Activated B cell treated with CpG ODN at 0.5 μM for 24 hours (primary cell): ENCODE data around the gene TEF. TPM values are rescaled to one million over a fixed set of nuclear protein-coding genes. Genes with fewer than 3 reads are reported as not detected.

Source experiments
- ATAC-seq: fragments of 200-7000 bp; cut with Tn5 transposase; one replicate; pipeline ENCODE4 v1.10.0; 2021; ENCODE audit warnings: low read depth, mild to moderate bottlenecking, moderate library complexity
- CTCF ChIA-PET: fragments of 350-600 bp; sonication (Branson Sonifier 250); formaldehyde crosslinking; loops from one replicate; lab custom pipeline; 2021; ENCODE audit warnings: antibody characterized with exemption; lab: Charles Lee
- POLR2A ChIA-PET: fragments of 350-600 bp; sonication (Branson Sonifier 250); formaldehyde crosslinking; loops from one replicate; lab custom pipeline; 2021; ENCODE audit warnings: antibody characterized with exemption; lab: Charles Lee
- DNase-seq: peaks from one replicate; pipeline ENCODE4 v3.0.0; 2022
- H3K27ac Mint-ChIP-seq: one replicate; pipeline ENCODE4 v1.8.0; 2020; ENCODE audit warnings: mixed read lengths
- H3K27me3 Mint-ChIP-seq: one replicate; pipeline ENCODE4 v1.8.0; 2021; ENCODE audit warnings: mixed read lengths
- H3K36me3 Mint-ChIP-seq: one replicate; pipeline ENCODE4 v1.8.0; 2021; ENCODE audit warnings: low read depth, mixed read lengths
- H3K4me1 Mint-ChIP-seq: one replicate; pipeline ENCODE4 v1.8.0; 2021; ENCODE audit warnings: mixed read lengths
- H3K4me3 Mint-ChIP-seq: one replicate; pipeline ENCODE4 v1.8.0; 2020; ENCODE audit warnings: mild to moderate bottlenecking, mixed read lengths
- H3K9me3 Mint-ChIP-seq: one replicate; pipeline ENCODE4 v1.8.0; 2020; ENCODE audit warnings: mixed read lengths
- intact Hi-C: fragments of 100-400 bp; cut with micrococcal nuclease; formaldehyde crosslinking; loops from one replicate; pipeline ENCODE4 v1.15.1; 2024
- total RNA-seq: library from RNA; stranded (reverse); gene quantifications from 2 replicates; pipeline ENCODE4 v1.2.3, GENCODE V29; 2022
- TF ChIP-seq, protein P1 (sequence below): fragments of 200-600 bp; IDR thresholded peaks from one replicate; pipeline ENCODE4 v1.8.0; 2022; ENCODE audit warnings: antibody characterized with exemption, mild to moderate bottlenecking

The TEF gene
- total RNA-seq, 1 donor from 2014 or later: 5.2 TPM

DNA sequence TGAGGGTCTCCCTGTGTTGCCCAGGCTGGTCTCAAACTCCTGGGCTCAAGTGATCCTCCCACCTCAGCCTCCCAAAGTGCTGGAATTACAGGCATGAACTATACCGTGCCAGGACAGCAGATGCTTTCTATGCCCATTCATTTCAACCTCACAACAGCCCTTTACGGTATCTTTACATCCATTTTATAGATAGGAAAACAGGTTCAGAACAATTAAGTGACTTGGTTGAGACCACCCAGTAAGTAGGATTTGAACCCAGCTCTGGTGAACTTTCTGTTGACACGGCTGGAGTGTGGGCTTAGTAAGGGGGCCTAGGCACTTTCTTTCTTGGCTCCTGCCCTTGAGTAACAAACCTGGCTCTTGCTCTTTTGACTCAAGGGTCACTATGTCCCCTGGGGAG lies 25.7 kb downstream of the TEF start:
- intact Hi-C loops: no loop called here
- H3K4me1 Mint-ChIP-seq: peaks cover 53% of the 10 kb centered on the region
- no peak for DNase-seq
- ChIA-PET CTCF (interaction anchor here (1.5 to 6.5 kb wide), 4 partner anchors 39 to 120 kb away, joined by 3 to 91 read pairs (median 6); partner anchors contain the start of gene TOB2), POLR2A (interaction anchor here (0.6 to 0.7 kb wide), 2 partner anchors 126 to 182 kb away, joined by 4 to 9 read pairs; partner anchors contain the start of gene PMM1)
- no peaks in the 10 kb centered on the region for H3K27me3 Mint-ChIP-seq
- peak overlapping the region; percentile 35 for H3K4me3 Mint-ChIP-seq
- H3K36me3 Mint-ChIP-seq: no peaks in the 10 kb centered on the region
- H3K27ac Mint-ChIP-seq: peak overlapping the region; percentile 59
- ATAC-seq: no peak
- H3K9me3 Mint-ChIP-seq: no peaks in the 10 kb centered on the region
- TF ChIP-seq, protein P1, sequence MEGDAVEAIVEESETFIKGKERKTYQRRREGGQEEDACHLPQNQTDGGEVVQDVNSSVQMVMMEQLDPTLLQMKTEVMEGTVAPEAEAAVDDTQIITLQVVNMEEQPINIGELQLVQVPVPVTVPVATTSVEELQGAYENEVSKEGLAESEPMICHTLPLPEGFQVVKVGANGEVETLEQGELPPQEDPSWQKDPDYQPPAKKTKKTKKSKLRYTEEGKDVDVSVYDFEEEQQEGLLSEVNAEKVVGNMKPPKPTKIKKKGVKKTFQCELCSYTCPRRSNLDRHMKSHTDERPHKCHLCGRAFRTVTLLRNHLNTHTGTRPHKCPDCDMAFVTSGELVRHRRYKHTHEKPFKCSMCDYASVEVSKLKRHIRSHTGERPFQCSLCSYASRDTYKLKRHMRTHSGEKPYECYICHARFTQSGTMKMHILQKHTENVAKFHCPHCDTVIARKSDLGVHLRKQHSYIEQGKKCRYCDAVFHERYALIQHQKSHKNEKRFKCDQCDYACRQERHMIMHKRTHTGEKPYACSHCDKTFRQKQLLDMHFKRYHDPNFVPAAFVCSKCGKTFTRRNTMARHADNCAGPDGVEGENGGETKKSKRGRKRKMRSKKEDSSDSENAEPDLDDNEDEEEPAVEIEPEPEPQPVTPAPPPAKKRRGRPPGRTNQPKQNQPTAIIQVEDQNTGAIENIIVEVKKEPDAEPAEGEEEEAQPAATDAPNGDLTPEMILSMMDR: no peak

DNA sequence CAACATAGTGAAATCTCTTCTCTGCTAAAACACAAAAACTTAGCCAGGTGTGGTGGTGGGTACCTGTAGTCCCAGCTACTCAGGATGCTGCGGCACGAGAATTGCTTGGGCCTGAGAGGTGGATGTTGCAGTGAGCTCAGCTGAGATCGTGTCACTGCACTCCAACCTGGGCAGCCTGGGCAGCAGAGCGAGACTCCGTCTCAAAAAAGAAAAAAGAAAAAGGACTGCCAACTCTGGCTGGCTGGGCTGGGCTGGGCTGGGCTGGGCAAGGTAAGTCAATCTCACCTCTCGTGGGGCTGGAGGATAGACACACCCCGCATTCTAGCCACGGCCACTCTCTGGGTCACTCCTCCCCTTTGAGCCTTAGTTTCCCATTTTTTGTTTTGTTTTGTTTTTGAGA lies 26.9 kb downstream of the TEF start:
- H3K27me3 Mint-ChIP-seq: no peaks in the 10 kb centered on the region
- no peaks in the 10 kb centered on the region for H3K9me3 Mint-ChIP-seq
- DNase-seq: no peak
- peaks cover 3% of the 10 kb centered on the region for H3K36me3 Mint-ChIP-seq
- H3K27ac Mint-ChIP-seq: peak overlapping the region; percentile 53
- ATAC-seq: no peak
- CTCF ChIA-PET: interaction anchor here (1.6 to 1.9 kb wide), 2 partner anchors 109 to 118 kb away, joined by 5 to 6 read pairs; no protein-coding TSS in a partner anchor
- POLR2A ChIA-PET: interaction anchor here (0.6 to 2.4 kb wide), 9 partner anchors 10 to 118 kb away, joined by 3 to 9 read pairs (median 4); partner anchors contain the start of genes ACO2, PHF5A and TEF
- H3K4me3 Mint-ChIP-seq: no peak overlapping the region
- H3K4me1 Mint-ChIP-seq: peaks cover 60% of the 10 kb centered on the region
- TF ChIP-seq, protein P1: no peak
- intact Hi-C loops: no loop called here

DNA sequence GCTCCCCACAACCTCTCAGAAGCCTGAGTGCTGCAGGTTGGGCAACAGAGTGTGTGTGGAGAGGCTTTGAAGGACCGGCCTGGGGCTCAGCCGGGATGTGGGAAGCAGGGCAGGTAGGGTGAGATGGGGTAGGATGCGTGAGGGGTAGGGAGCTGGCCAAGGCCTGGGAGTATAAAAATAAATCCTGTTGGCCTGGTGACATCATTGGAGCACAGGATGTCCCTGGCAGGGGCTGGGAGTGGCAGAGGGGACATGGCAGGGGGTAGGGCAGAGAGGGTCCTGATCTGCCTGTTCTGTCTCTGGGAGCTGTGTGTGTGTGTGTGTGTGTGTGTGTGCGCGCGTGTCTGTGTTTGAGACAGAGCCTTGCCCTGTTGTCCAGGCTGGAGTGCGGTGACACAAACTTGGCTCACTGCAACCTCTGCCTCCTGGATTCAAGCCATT lies 28.6 kb downstream of the TEF start:
- no peaks in the 10 kb centered on the region for H3K9me3 Mint-ChIP-seq
- no peak overlapping the region for H3K4me3 Mint-ChIP-seq
- H3K36me3 Mint-ChIP-seq: peaks cover 7% of the 10 kb centered on the region
- intact Hi-C loops: no loop called here
- H3K27ac Mint-ChIP-seq: peak overlapping the region; percentile 68
- ATAC-seq (no peak), DNase-seq (no peak)
- TF ChIP-seq, protein P1: no peak
- H3K27me3 Mint-ChIP-seq: no peaks in the 10 kb centered on the region
- peaks cover 62% of the 10 kb centered on the region for H3K4me1 Mint-ChIP-seq
- ChIA-PET CTCF (interaction anchor here (0.8 to 1.3 kb wide), 3 partner anchors 91 to 117 kb away, joined by 3 to 5 read pairs (median 4); no protein-coding TSS in a partner anchor), POLR2A (interaction anchor here (1.1 to 2.4 kb wide), 2 partner anchors 68 to 91 kb away, joined by 9 to 13 read pairs; no protein-coding TSS in a partner anchor)

DNA sequence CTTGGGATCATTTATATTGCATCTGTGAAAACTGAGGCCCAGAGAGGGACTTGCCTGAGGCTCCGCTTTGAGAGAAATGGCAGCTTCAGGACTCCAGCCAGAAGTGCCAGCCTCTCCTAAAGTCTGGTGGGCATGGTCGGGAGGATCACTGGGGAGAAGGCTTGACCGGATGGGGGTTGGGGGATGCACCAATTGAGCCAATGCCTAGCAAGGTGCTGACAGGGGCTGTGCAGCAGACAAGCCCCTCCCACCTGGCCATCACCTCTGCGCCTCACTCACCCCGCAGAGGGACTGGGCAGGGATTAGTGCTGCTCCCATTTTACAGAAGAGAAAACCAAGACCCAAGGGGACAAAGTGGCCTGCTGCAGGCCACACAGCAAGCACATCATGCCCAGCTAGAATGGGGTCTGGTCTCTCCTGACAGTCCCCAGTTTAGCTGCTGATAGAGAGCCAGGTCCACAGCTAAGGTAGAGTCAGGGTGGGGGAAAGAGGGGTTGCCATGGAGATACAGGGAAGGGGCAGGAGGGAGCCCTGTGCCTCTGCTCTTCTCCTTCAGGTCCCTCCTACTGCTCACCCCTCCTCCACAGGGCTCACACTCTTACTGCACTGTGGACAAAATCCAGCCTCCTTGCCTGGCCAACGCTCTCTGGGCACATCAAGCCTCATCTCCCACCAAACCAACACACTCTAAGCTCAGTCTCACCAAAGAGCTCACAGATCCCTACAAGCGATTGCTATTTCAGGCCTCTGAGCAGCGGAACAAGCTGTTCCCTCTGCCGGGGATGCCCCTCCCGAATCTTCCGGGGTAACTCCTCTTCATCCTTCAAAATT lies 29.5 kb downstream of the TEF start:
- H3K27ac Mint-ChIP-seq: peak overlapping the region; percentile 68
- ATAC-seq (no peak), DNase-seq (no peak)
- ChIA-PET CTCF (interaction anchor here (1.4 to 1.5 kb wide), 3 partner anchors 90 to 133 kb away, joined by 3 to 4 read pairs (median 4); partner anchors contain the start of gene POLR3H), POLR2A (interaction anchor here (0.6 to 1.4 kb wide), 2 partner anchors 85 to 513 kb away, joined by 3 to 5 read pairs; no protein-coding TSS in a partner anchor)
- intact Hi-C loops: no loop called here
- peaks cover 61% of the 10 kb centered on the region for H3K4me1 Mint-ChIP-seq
- TF ChIP-seq, protein P1: no peak
- no peaks in the 10 kb centered on the region for H3K9me3 Mint-ChIP-seq
- H3K27me3 Mint-ChIP-seq: no peaks in the 10 kb centered on the region
- H3K4me3 Mint-ChIP-seq: no peak overlapping the region
- peaks cover 7% of the 10 kb centered on the region for H3K36me3 Mint-ChIP-seq

DNA sequence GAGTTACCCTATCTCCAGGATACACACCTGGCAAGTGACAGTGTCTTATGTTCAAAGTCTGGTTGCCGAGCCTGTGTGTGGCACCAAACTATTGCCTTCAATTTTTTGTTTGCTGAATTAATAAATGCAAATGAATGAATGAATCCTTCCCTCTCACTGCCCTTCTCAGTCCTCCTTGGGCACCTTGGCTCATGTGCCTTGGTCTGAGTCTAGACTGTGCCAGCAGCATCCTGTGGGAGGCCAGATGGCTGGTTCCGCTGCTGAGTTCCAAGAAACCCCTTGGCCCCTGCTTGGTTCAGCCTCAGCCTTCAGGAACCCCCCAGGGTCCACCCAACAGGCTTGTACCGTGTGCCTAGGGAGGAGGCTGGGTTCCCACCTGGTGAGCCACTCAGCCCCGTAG lies 33.8 kb downstream of the TEF start:
- Mint-ChIP-seq H3K9me3 (no peaks in the 10 kb centered on the region), H3K27ac (peak overlapping the region; percentile 95), H3K4me1 (peaks cover 53% of the 10 kb centered on the region), H3K36me3 (peaks cover 10% of the 10 kb centered on the region), H3K27me3 (no peaks in the 10 kb centered on the region), H3K4me3 (peak overlapping the region; percentile 92)
- intact Hi-C loops: no loop called here
- ChIA-PET CTCF (no interaction called here), POLR2A (interaction anchor here (0.6 to 0.7 kb wide), 5 partner anchors 21 to 174 kb away, joined by 3 to 4 read pairs (median 3); partner anchors contain the start of gene TEF)
- ATAC-seq (no peak), DNase-seq (no peak)
- TF ChIP-seq, protein P1: no peak
